Calu3 (cell line): ENCODE results near the gene PEAK3. TPM values are rescaled to one million over a fixed set of nuclear protein-coding genes. Genes with fewer than 3 reads are reported as not detected.

Experiments
- BruUV-seq: library from RNA; stranded (reverse); fragments of 400-500 nt; replicated peaks from 2 replicates; lab custom pipeline; 2021; lab: Mats Ljungman, UMichigan
- CTCF ChIA-PET: fragments of 300-600 bp; sonication (Branson Sonifier 250); formaldehyde crosslinking; loops from one replicate; lab custom pipeline; 2022; ENCODE audit warnings: antibody characterized with exemption; lab: Charles Lee
- DNase-seq: peaks from one replicate; pipeline ENCODE4 v3.0.0; 2022
- H3K27ac Mint-ChIP-seq: one replicate; pipeline ENCODE4 v1.8.0; 2022; ENCODE audit warnings: mixed read lengths; ENCODE audit not compliant: unreplicated experiment
- H3K27me3 Mint-ChIP-seq: one replicate; pipeline ENCODE4 v1.8.0; 2022; ENCODE audit warnings: mixed read lengths; ENCODE audit not compliant: unreplicated experiment
- H3K36me3 Mint-ChIP-seq: one replicate; pipeline ENCODE4 v1.8.0; 2022; ENCODE audit warnings: mild to moderate bottlenecking, moderate library complexity, mixed read lengths; ENCODE audit not compliant: insufficient read depth, unreplicated experiment
- H3K4me1 Mint-ChIP-seq: one replicate; pipeline ENCODE4 v1.8.0; 2022; ENCODE audit warnings: mild to moderate bottlenecking, low read depth, mixed read lengths; ENCODE audit not compliant: unreplicated experiment
- H3K4me3 Mint-ChIP-seq: one replicate; pipeline ENCODE4 v1.8.0; 2022; ENCODE audit warnings: mild to moderate bottlenecking, low read depth, moderate library complexity, mixed read lengths; ENCODE audit not compliant: unreplicated experiment
- H3K9me3 Mint-ChIP-seq: one replicate; pipeline ENCODE4 v1.8.0; 2022; ENCODE audit warnings: low read depth, mixed read lengths; ENCODE audit not compliant: unreplicated experiment
- intact Hi-C: fragments of 100-400 bp; cut with micrococcal nuclease; formaldehyde crosslinking; loops from one replicate; pipeline ENCODE4 v1.10.0; 2022; ENCODE audit not compliant: unreplicated experiment
- total RNA-seq: library from RNA; stranded (reverse); gene quantifications from 2 replicates; pipeline ENCODE4 v1.2.3, GENCODE V29; 2022
- TF ChIP-seq, protein P1 (sequence below): fragments of 200-600 bp; IDR thresholded peaks from one replicate; pipeline ENCODE4 v1.8.0; 2022; ENCODE audit warnings: antibody characterized with exemption; ENCODE audit not compliant: unreplicated experiment

Gene PEAK3
- total RNA-seq, 1 experiment from 2014 or later = not detected

- DNase-seq = no peak
- H3K36me3 Mint-ChIP-seq = peaks cover 35% of the 10 kb centered on the region
- no peaks in the 10 kb centered on the region for H3K9me3 Mint-ChIP-seq
- H3K4me1 Mint-ChIP-seq = peaks cover 8% of the 10 kb centered on the region
- intact Hi-C loops = no loop called here
- H3K27me3 Mint-ChIP-seq = no peaks in the 10 kb centered on the region
- BruUV-seq = no TSS peak
- H3K4me3 Mint-ChIP-seq = no peak overlapping the region
- no peak overlapping the region for H3K27ac Mint-ChIP-seq
- CTCF ChIA-PET = no interaction called here
- TF ChIP-seq, protein P1, sequence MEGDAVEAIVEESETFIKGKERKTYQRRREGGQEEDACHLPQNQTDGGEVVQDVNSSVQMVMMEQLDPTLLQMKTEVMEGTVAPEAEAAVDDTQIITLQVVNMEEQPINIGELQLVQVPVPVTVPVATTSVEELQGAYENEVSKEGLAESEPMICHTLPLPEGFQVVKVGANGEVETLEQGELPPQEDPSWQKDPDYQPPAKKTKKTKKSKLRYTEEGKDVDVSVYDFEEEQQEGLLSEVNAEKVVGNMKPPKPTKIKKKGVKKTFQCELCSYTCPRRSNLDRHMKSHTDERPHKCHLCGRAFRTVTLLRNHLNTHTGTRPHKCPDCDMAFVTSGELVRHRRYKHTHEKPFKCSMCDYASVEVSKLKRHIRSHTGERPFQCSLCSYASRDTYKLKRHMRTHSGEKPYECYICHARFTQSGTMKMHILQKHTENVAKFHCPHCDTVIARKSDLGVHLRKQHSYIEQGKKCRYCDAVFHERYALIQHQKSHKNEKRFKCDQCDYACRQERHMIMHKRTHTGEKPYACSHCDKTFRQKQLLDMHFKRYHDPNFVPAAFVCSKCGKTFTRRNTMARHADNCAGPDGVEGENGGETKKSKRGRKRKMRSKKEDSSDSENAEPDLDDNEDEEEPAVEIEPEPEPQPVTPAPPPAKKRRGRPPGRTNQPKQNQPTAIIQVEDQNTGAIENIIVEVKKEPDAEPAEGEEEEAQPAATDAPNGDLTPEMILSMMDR = no peak
Measured at GRCh38 chr19:2278459-2279158, 3.4 kb downstream of the PEAK3 start.

DNA sequence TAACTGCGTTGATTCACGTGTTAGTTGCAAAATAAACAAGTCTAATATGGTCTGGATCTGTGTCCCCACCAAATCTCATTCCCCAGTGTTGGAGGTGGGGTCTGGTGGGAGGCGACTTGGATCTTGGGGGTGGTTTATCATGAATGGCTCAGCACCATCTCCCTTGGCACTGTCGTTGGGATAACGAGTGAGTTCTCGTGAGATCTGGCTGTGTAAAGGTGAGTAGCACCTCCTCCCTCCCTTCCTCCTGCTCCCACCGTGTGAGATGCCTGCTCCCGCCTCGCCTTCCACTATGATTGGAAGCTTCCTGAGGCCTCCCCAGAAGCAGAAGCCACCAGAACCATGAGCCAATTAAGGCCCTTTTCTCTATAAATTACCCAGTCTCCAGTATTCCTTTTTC, 4.8 kb downstream of the PEAK3 start:
- BruUV-seq = no TSS peak
- TF ChIP-seq, protein P1 = no peak
- no peak for DNase-seq
- Mint-ChIP-seq H3K27ac (no peak overlapping the region), H3K36me3 (peaks cover 49% of the 10 kb centered on the region), H3K27me3 (no peaks in the 10 kb centered on the region), H3K4me3 (no peak overlapping the region), H3K9me3 (no peaks in the 10 kb centered on the region), H3K4me1 (peaks cover 10% of the 10 kb centered on the region)
- intact Hi-C loops = no loop called here
- CTCF ChIA-PET = no interaction called here

DNA sequence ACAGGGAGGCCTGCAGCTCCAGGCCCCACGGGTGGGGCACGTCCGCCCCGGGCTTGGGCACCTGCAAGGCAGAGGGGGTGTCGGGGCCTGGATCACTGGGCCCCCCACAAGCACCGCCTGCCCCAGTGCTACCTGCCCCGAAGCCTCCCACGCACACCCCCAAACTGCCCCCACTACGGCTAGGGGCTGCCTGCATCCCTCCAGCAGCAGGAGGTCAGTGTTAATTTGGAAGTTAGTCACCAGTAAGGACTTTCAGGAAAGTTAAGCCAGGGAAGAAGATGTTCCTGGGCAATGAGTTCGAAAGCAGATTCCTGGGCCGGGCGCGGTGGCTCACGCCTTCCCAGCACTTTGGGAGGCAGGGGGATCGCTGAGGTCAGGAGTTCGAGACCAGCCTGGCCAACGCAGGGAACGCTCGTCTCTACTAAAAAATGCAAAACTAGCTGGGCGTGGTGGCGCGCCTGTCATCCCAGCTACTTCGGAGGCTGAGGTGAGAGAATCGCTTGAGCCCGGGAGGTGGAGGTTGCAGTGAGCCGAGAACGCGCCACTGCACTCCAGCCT, 5.5 kb downstream of the PEAK3 start:
- no peak for DNase-seq
- H3K9me3 Mint-ChIP-seq = no peaks in the 10 kb centered on the region
- CTCF ChIA-PET = no interaction called here
- no peaks in the 10 kb centered on the region for H3K27me3 Mint-ChIP-seq
- peaks cover 56% of the 10 kb centered on the region for H3K36me3 Mint-ChIP-seq
- TF ChIP-seq, protein P1 = no peak
- no TSS peak for BruUV-seq
- peaks cover 16% of the 10 kb centered on the region for H3K4me1 Mint-ChIP-seq
- intact Hi-C loops = no loop called here
- H3K4me3 Mint-ChIP-seq = no peak overlapping the region
- H3K27ac Mint-ChIP-seq = no peak overlapping the region

DNA sequence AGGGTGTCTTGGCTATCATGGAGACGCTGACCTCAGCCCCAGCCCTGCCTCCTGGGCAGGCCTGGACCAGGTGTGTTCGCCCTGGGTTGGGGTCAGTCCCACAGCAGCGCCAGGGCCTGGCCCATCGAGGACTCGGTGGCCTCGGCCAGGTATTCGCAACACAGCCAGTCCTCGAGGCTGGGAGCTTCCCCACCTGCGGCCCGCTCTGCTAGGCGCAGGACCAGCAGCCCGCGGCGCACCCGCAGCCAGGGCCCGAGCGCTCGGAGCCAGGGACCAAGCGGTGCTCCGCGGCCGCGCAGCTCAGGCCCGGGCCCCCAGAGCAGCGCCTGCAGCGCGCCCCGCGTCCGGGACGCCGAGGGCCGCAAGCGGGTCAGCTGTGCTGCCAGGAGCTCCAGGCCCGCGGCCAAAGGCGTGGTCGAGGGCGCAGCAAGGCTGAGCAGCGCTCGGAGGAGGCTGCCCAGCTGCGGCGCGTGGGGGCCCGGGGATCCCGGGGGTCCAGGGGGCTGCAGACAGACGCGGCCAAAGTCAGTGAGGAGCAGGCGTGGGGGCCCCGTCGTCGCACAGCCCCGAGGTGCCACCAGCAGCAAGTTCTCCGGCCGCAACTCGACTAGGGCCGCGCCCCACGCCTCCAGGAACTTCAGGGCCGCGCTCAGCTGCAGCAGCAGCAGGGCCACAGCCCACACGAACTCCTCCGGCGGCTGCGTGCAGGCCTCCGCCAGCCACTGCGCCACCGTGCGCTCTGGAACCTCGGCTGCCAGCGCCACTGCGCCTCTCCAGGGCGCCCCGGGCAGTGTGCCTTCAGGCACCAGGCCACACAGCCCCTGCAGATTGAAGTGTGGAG, 6.2 kb downstream of the PEAK3 start:
- CTCF ChIA-PET = no interaction called here
- Mint-ChIP-seq H3K27me3 (no peaks in the 10 kb centered on the region), H3K36me3 (peaks cover 63% of the 10 kb centered on the region)

More for the DNA sequence above, 6.2 kb downstream of the PEAK3 start:
- DNase-seq = no peak
- Mint-ChIP-seq H3K9me3 (no peaks in the 10 kb centered on the region), H3K4me1 (peaks cover 17% of the 10 kb centered on the region), H3K27ac (no peak overlapping the region), H3K4me3 (no peak overlapping the region)
- BruUV-seq = no TSS peak
- TF ChIP-seq, protein P1 = no peak
- intact Hi-C loops = no loop called here
